MM.1S (cell line): Measurements from ENCODE around the gene TSHZ2.

Experiments
- EZH2 ChIP-seq: fragments of 300-600 bp; sonication (generic); optimal IDR thresholded peaks from 2 replicates; pipeline ENCODE3; 2017; ENCODE audit warnings: low read depth, mild to moderate bottlenecking, antibody characterized with exemption, low read length, mixed read lengths
- TF ChIP-seq, protein P1 (sequence below): fragments of 300-600 bp; sonication (generic); IDR thresholded peaks from 2 replicates; pipeline ENCODE4 v1.5.1; 2016; ENCODE audit warnings: antibody characterized with exemption, low read length, mixed read lengths

DNA sequence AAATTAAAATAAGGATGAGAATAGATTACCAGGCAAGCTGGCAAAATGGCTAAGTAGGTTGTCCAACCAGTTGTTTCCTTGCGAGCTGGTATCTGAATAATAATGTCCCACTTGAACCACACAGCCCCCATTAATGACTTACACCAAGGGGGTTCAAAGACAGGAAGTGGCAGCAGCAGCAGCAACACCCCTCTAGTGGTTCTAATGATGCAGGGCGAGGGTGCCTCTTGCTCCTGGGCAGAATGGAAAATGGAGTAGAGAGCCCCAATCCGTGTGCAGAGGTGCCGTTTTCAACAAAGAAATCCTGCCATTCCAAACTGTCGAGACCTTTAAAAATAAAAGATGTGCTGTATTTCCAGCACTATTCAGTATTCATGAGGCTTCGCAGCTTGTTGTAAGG, 218.1 kb downstream of the TSHZ2 start:
- TF ChIP-seq, protein P1, sequence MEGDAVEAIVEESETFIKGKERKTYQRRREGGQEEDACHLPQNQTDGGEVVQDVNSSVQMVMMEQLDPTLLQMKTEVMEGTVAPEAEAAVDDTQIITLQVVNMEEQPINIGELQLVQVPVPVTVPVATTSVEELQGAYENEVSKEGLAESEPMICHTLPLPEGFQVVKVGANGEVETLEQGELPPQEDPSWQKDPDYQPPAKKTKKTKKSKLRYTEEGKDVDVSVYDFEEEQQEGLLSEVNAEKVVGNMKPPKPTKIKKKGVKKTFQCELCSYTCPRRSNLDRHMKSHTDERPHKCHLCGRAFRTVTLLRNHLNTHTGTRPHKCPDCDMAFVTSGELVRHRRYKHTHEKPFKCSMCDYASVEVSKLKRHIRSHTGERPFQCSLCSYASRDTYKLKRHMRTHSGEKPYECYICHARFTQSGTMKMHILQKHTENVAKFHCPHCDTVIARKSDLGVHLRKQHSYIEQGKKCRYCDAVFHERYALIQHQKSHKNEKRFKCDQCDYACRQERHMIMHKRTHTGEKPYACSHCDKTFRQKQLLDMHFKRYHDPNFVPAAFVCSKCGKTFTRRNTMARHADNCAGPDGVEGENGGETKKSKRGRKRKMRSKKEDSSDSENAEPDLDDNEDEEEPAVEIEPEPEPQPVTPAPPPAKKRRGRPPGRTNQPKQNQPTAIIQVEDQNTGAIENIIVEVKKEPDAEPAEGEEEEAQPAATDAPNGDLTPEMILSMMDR: no peak
- TF ChIP-seq EZH2: no peak
